HG03064 (cell line): ENCODE measurements around the gene HSPA1A.
A peak's percentile ranks its signal among the peaks of the same experiment; 100 is the strongest.
"Not testable (repeated sequence)": the region's sequence is repeated elsewhere in the genome, so short reads cannot be mapped to it uniquely, and the experiment has no call there.

Experiments used
- ATAC-seq: cut with Tn5 transposase; IDR thresholded peaks from one replicate; pipeline ENCODE4 v1.9.1; 2021; ENCODE audit warnings: low read depth; ENCODE audit not compliant: unreplicated experiment

HSPA1A gene

GRCh38 chr6:31831350-31832215, 16.2 kb downstream of the HSPA1A start:
- ATAC-seq = no peak

GRCh38 chr6:31834367-31835250, 19.3 kb downstream of the HSPA1A start:
- peak; percentile 39 for ATAC-seq

- ATAC-seq = no peak
Measured at GRCh38 chr6:31836047-31836473, 20.7 kb downstream of the HSPA1A start.

- no peak for ATAC-seq
Measured at GRCh38 chr6:31836474-31837368, 21.4 kb downstream of the HSPA1A start.

- ATAC-seq = no peak
Measured at GRCh38 chr6:31837369-31838113, 22.2 kb downstream of the HSPA1A start.

- not testable (repeated sequence) for ATAC-seq
Measured at GRCh38 chr6:31838114-31838553, 22.8 kb downstream of the HSPA1A start.

- no peak for ATAC-seq
Measured at GRCh38 chr6:31838968-31839367, 23.6 kb downstream of the HSPA1A start.

- not testable (repeated sequence) for ATAC-seq
Measured at GRCh38 chr6:31839779-31840126, 24.4 kb downstream of the HSPA1A start.

GRCh38 chr6:31842053-31842452, 26.7 kb downstream of the HSPA1A start:
- ATAC-seq = no peak

GRCh38 chr6:31844507-31844906, 29.2 kb downstream of the HSPA1A start:
- ATAC-seq = no peak

GRCh38 chr6:31847276-31847978, 32.1 kb downstream of the HSPA1A start:
- ATAC-seq = no peak

GRCh38 chr6:31850765-31851484, 35.6 kb downstream of the HSPA1A start:
- ATAC-seq = no peak

GRCh38 chr6:31851485-31851832, 36.1 kb downstream of the HSPA1A start:
- no peak for ATAC-seq

- ATAC-seq = not testable (repeated sequence)
Measured at GRCh38 chr6:31851980-31852718, 36.8 kb downstream of the HSPA1A start.

- ATAC-seq = not testable (repeated sequence)
Measured at GRCh38 chr6:31857774-31858173, 42.4 kb downstream of the HSPA1A start.

GRCh38 chr6:31858707-31859106, 43.4 kb downstream of the HSPA1A start:
- no peak for ATAC-seq

- no peak for ATAC-seq
Measured at GRCh38 chr6:31859923-31860322, 44.6 kb downstream of the HSPA1A start.

- ATAC-seq = no peak
Measured at GRCh38 chr6:31860349-31860748, 45.0 kb downstream of the HSPA1A start.
